ENCODE results near the gene TSGA10IP. TPM values are rescaled to one million over a fixed set of nuclear protein-coding genes. Genes with fewer than 3 reads are reported as not detected.
A peak's percentile ranks its signal among the peaks of the same experiment; 100 is the strongest.

Gene TSGA10IP
- total RNA-seq, 1 donor from 2014 or later = not detected

DNA sequence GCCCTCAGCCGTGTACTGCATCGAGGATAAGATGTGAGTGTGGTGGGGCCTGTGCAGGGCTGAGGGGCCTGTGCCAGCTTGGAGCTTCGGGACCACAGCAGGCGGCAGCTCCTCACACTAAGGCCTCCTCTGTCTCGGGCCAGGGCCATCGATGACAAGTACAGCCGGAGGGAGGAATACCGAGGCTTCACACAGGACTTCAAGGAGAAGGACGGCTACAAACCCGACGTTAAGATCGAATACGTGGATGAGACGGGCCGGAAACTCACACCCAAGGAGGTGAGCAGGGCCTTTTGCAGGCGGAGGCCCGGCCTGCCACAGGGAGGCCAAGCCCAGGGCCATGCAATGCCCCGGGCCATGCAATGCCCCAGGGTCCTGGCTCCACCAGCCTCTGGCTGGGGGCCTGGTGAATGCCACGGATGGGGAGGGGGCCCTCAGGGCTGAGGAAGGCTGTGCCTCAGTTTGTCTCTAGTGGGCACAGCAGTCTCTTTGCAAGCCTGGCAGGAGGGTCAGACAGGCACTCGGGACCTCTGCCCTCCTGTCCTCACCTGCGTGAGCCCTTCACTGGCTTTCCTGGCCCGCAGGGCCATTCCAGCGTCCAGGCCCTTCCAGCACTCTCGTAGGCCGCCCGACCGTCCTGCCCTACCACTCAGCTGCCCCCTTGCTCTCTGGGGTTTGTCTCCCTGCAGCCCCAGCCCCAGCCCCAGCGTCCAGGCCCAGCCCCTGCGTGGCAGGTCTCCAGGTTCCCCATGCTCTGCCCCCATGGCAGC is 32.5 kb downstream of the TSGA10IP start:
- no peak for DNase-seq

DNA sequence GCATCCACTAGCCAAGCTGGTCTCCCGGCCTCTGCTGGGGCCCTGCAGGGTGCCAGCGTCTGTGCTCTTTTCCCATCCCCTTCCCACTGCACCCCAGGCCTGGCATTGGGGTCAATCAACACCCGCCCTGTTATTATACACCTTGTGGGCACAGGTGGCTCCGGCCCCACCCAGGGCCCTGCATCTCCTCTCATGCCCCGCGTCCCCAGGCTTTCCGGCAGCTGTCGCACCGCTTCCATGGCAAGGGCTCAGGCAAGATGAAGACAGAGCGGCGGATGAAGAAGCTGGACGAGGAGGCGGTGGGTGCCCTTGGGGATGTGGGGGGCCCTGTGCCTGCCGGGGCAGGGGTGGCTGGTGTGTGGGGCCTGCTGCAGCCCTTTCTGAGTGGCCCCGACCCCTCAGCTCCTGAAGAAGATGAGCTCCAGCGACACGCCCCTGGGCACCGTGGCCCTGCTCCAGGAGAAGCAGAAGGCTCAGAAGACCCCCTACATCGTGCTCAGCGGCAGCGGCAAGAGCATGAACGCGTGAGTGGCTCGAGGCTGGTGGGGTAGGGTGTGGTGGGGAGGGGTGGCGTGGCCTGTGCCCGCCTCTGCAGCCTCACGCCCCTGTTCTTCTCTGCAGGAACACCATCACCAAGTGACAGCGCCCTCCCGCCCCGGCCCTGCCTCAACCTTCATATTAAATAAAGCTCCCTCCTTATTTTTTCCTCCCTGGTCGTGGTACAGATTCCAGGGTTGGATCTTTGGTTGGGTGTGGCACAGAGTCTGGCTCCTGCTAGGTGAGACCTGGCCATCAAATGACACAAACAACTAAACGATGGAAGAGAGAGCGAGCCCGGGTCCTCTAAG is 33.3 kb downstream of the TSGA10IP start:
- no peak for DNase-seq

DNA sequence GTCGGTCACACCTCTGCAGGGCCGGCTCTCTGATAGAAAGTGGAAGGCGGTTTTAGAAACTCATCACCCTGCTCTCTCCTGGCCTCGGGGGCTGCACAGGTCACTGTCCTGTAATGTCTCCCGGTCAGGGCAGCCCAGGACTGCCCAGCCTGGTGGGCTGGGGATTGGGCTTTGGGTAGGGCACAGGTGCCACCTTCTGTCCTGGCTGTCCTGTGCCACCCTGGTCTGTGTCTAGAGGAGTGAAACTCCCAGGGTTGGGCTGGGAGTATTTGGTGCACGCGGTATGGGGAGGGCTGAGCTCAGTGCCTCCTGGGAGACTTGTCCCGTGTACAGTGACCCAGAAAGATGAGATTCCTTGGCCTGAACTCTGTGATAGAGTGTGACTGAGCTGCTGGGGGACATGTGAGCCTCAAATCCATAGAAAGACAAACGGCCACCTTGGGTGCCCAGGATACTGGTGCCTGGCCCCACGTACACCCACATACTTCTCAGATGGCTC is 34.0 kb downstream of the TSGA10IP start:
- DNase-seq = no peak

DNA sequence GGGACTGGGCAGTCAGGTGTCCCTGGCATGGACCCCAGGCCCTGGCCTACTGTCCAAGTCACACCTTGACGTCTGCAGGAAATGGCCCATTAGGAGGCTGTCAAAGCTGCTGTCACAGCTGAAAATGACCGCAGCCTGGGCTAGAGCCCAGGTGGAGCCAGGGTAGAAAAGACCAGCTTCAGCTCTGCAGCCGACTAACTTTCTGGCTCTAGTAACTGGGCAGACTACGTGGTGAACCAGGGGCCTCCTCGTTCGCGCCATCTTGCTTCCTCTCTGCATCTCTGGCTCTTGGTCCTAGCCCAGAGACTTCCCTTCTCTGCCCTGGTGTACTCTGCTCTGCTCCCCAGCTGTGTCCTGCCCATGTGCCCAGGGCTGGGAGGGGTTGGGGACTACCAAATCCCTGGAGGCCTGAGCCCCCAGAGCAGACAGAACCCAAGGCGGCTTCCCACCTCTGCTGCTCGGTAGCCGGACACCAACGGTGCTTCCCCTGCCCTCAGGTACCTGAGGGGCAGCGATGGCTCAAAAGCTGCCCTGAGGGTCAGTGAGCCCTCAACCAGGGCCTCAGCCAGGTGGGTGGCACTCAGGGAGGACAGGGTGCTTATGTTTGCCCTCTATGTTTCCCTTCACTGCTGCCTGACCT is 35.9 kb downstream of the TSGA10IP start:
- DNase-seq = no peak

DNA sequence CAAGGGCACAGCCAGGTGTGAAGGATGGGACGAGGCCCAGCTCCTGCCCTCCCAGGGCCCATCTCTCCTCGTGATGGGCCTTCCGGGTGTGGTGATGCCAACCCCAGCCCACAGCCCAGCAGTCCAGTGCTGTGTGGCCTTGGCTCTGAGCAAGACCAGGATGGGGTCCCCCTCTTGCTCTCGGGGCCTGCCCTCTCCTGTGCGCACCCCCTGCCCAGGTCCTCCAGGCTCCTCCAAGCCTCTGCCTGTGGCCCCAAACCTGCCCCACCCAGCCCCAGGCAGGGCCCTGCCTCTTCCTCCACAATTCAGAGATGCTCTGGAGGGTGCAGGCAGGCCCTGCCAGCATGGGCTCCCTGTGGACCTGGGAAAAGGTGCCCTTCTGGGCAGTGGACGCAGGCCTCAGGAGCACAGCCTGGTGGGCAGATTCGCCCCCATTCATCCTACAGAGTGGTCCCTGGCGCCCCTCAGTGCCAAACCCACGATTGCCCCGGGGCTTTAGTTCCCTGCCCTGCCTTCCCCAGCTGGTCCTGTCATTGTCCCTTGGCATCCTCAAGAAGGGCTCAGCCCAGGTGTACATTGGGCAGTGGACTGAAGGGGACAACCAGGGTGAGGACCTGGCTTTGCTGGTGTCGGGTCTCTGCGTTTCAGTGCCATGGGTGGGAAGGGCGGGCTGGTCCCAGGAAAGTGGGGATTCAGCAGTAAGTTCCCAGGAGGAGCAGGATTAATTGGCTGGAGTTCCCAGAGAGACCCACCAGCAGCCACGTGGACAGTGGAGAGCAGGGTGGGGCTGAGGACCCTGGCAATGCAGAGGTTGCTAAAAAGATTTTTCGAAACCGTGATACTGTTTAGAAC is 36.9 kb downstream of the TSGA10IP start:
- DNase-seq = no peak

DNA sequence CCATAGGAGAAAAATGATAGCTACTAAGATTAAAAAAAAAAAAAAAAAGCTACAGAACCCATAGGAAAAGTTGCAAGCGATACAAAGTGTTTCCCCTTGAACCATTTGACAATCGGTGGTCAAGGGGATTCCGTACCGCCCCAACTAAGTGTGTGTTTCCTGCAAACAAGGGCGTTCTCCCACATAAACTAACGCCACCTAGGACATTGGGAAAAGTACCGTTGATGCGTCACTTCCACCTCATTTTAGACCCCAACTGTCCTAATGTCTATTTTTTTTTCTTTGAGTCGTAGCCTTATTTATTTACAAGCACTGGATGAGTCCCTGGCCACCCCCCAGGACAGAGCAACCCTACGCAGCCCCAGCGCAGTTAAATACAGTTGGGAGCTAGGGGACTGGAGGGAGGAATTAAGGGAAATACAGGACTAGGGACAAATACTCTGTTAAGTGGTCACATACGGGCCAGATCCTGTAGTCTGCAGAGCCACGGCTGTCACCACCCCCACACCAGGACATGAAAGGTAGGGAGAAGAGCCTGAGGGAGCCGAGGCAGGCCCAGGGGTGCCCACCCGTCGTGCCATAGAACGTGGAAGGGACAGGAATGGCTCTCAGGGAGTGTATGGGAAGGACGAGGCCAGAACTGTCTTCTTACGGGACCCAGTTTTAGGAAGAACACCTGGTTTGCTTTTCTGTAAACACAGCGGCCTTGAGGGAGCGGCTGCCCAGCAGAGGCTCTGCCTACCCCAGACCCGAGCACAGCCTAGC is 37.7 kb downstream of the TSGA10IP start:
- no peak for DNase-seq

DNA sequence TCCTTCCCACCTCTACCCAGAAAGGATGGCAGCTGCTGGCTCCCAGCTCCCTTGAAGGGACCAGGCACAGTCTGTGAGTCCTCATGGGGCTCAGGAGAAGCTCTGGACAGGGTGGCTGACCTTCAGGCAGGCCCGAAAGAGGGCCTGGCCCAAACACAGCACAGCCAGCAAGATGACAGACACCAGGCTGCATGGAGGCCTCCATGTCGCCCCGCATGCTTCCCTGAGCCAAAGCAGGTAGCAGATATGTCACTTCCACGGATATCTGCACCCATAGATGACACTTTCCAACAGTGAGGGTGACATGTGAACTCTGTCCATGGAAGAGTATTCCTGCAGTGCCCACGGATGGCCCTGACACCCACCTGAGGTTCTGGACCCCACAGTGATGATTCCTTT is 38.3 kb downstream of the TSGA10IP start:
- no peak for DNase-seq

DNA sequence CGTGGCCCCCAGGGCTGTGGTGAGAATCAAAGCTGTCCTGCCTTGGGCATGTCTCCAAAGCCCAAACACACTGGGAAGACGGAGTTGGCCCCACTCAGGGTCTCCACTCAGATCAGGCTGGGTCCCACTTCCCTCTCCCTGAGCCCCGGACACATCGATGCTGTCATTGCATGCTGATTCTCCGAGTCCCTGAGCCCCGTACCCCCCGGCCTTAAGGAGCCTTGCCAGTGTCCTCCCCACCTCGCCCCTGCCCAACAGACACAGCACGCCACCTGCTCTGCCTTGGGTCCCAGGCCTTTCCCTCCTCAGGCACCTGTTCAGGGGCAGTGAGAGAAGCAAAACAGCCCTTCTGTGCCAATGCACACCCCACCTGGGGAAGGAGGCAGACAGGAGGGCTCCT is 42.1 kb downstream of the TSGA10IP start:
- DNase-seq = no peak

DNA sequence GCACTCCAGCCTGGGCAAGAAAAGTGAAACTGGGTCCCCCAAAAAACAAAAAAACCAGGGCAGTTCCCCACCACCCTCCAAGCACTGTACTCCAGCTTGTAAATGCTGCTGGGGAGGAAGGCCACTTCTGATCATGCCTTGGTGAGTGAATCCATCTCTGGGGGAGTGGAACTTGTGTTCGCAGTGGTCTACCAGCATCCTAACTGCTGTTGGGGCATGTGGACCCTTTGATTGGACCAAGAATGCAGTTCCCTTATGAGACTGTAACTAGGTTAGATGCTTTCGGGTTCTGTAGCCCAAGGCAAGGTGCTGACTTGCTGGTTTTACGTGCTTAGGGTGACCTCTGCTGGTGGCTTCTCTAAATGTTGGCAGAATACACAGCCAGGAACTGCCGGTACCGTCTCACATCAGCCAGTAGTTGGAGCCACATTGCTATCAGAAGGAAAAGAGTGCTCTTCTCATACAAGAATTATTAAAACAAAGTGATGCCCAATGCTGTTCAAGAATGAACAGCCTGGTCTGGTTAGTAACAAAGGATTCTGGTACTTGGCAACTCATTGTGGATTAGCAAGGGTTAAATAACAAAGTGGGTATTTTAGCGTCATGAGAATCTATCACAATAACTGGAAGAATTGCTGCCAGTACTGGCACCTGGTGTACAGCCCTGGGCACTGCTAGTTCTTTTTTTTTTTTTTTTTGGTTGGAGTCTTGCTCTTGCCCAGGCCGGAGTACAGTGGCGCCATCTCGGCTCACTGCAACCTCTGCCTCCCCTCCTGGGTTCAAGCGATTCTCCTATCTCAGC is 43.7 kb downstream of the TSGA10IP start:
- DNase-seq = peak; percentile 86

DNA sequence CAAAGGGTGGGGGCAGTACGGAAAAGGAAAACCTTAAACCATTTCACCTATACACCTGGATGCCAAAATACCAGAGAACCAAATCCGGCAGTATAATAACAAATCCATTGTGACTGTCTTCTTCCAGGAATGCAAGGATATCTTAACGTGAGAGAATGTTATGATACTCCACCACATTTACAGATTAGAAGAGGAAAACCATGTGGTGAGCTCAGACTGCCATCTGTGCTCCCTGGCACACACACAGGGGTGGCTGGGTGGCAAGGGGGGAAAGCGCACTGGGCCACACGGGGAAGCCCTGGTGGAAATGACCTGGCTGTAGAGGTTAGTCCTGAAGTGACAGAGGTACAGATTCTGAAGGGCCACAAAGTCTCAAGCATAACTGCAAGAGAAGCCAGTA is 46.8 kb downstream of the TSGA10IP start:
- no peak for DNase-seq

DNA sequence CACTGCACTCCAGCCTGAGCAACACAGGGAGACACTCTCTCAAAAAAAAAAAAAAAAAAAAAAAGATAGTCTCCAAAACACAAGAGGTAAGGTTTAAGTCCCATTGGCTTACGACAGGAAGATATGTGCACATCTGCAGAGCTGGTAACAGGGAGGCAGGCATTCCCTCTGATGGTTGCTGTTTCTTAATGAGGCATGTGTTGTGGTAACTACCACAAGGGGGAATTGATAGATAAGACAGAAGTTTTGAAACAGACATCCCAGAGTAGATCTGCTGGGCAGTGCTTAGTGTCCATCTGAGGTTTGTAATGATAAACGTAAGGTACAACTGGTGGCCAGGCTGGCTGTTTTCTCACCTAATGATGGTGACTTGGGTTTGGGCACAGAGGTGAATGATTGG is 52.0 kb downstream of the TSGA10IP start:
- DNase-seq = no peak

DNA sequence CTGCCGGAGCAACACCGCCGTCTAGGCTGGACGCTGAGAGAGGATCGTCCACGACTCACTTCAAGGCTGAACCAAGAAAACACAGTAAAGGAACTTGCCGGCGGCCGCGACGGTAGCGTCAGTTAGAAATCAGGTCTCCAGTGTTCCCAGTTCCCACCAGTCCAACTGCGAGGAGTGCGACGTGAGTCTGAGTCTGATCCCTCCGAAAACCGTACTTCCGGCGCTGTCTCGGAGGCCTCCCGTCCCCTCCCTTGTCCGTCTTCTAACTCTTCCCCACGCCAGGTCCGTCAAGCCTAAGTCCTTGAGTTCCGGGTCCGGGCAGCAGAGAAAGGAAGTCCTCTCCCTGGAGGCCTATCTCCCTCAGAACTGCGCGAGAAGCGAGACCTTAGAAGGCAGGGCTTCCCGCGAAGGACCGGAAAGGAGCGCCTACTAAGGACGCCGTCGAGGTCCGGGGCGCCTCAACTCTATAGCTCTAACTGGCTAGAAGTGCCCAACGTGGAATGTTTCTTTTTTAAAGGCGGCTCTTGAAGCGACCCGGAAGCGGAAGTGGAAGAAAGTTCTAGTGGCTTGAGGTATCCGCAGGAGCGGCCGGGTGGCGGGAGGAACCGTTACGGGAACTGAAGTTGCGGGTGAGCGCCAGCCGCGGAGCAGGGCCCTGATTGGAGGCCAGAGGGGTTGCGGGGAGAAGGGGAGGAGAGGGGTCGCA is 56.8 kb downstream of the TSGA10IP start, which contains the start of the genes BANF1 and EIF1AD:
Gene BANF1 (plus strand): TSS at position 562 of the 706 bp plus-strand sequence. CDS start 748 bp downstream, outside the sequence.
Gene EIF1AD (minus strand): TSS at position 216 of the 706 bp plus-strand sequence. CDS start 1,768 bp downstream, outside the sequence.
- DNase-seq = peak; percentile 94

DNA sequence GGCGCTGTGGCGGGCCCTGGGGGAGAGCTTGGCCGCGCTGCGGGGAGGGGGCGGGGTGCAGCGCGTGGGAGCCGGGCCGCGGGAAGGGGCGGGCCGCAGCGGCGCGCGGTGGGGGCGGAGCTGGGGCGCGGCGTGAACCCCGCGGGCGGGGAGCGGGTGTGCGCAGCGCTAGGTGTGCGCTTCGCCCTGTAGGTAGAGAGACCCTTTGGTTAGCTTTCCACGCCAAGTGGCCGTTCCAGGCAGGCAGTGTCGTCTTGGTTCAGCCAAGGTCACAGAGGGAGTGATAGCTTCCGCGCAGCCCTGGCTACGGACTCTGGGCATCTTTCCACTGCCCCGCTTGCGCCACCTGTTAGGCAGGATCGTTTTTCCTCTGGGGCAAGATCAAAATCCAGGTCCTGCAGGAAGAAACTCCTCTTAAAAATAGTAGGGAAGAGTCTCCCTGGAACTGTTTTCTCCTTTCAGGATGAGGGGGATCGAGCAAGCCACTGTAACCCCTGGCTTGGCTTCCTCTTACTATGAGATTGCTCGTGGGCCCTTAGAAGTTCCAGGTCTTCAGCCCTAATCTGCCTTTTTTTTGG is 57.5 kb downstream of the TSGA10IP start:
- DNase-seq = peak; percentile 74

DNA sequence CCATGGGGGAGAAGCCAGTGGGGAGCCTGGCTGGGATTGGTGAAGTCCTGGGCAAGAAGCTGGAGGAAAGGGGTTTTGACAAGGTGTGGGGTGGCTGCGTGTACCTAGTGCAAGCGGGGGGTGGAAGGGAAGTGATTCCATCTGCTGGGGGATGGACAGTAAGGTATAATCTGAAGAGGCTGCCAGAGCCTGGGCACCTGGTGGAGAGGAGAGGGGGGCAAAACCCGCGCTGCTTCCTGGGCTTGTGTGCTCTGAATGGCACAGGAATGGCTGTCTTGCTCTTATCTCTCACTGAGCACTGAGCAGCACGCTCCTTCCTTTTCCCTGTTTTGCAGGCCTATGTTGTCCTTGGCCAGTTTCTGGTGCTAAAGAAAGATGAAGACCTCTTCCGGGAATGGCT is 58.0 kb downstream of the TSGA10IP start:
- no peak for DNase-seq

DNA sequence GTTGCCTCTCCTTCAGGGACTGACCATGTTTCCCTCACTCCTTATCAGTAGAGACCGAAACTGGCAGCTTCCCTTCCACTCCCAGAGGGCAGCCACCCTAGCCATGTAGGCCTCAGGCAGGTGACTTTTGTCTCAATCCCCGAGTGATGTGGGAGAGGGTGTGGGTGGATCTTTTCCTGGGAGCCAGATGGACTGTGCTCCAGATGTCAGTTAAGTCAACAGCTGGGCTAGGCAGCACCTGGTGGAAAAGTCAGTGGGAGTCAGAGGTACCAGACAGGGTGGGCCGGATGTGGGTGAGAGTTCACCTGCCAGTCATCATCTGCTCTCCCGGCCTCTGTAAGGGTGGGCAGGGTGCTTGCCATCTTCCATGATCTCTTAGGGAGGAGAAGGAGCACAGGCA is 58.9 kb downstream of the TSGA10IP start:
- DNase-seq = no peak

DNA sequence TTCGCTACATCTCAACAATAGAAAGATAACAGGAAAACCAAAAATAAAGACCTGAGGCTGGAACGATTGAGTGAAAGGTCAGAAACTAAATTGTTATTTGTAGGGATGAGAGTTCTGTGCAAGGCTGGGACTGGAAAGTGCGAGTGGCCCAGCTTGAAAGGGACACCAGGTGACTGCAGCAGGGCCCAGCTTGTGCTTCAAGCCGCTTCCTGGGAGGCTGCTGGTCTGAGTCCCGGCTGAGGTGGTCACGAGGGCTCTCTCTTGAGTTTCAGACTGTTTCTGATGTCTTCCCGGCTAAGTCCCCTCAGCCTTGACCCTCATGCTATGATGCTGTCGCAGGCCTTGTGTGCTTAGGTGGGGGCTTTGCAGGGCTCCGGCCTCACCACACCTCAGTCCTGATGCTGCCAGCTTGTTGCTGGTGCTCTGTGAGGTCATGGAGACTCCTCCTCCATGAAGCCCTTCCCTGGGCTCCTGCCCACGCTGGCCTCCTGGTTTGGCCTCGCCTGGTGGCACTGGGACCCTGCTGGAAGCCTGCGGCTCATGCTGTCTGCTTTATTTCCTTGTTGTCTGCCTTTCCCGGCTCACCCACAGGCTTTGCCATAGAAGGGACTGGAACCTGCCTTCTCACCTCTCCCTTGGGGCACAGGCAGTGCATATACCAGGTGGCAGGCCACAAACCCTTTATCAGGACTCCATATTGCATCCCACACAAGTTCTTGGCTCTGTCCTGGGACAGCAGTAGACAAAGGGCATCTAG is 61.0 kb downstream of the TSGA10IP start:
- no peak for DNase-seq

DNA sequence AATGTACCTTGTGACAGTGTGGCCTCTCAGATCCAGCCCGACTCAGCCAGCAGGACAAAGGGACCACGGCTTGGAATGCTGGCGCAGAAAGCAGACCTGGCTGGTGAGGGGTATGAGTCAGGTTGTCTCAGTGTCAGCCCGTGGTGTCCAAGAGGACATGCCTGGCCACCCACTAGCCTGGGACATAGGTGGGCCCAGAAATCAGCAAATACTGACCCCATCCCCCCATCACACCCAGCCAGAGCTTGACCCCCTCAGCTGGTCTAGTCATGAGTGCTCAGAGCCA is 61.6 kb downstream of the TSGA10IP start:
- DNase-seq = no peak

DNA sequence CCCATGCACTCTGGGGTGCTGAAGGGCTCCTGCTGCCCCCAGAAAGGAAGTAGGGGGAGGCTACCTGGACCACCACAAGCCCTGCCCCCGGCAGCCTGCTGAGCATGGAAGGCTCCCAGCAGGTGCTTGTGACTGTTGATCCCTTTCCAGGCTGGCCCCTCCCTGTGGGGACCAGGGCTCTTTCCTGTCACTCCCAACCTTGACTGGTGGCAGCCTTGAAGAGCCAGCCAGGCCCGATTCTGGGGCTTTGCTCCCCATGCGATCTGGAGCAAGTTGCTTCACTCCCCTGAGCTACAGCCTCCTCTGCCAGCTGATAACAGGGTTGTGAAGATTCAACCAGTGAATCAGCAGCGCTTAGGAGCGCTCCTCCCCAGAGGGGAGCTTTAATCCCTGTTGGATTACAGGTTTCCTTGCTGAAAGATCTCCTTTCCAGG is 61.9 kb downstream of the TSGA10IP start:
- no peak for DNase-seq
